ENCODE results near the gene NEAT1.

Gene NEAT1

DNA sequence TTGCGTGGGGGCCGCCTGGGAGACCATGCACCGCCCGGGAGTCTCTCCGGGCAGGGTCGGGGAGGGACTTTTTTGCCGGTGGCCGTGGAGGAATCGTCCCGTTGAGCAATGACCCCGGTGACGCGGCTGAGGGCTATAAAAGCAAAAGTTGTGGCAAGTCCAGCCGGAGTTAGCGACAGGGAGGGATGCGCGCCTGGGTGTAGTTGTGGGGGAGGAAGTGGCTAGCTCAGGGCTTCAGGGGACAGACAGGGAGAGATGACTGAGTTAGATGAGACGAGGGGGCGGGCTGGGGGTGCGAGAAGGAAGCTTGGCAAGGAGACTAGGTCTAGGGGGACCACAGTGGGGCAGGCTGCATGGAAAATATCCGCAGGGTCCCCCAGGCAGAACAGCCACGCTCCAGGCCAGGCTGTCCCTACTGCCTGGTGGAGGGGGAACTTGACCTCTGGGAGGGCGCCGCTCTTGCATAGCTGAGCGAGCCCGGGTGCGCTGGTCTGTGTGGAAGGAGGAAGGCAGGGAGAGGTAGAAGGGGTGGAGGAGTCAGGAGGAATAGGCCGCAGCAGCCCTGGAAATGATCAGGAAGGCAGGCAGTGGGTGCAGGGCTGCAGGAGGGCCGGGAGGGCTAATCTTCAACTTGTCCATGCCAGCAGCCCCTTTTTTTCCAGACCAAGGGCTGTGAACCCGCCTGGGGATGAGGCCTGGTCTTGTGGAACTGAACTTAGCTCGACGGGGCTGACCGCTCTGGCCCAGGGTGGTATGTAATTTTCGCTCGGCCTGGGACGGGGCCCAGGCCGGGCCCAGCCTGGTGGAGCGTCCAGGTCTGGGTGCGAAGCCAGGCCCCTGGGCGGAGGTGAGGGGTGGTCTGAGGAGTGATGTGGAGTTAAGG lies at the start of gene NEAT1:
NEAT1 (plus strand) TSS at position 166 of the 883 bp plus-strand sequence.
- no peak for DNase-seq

DNA sequence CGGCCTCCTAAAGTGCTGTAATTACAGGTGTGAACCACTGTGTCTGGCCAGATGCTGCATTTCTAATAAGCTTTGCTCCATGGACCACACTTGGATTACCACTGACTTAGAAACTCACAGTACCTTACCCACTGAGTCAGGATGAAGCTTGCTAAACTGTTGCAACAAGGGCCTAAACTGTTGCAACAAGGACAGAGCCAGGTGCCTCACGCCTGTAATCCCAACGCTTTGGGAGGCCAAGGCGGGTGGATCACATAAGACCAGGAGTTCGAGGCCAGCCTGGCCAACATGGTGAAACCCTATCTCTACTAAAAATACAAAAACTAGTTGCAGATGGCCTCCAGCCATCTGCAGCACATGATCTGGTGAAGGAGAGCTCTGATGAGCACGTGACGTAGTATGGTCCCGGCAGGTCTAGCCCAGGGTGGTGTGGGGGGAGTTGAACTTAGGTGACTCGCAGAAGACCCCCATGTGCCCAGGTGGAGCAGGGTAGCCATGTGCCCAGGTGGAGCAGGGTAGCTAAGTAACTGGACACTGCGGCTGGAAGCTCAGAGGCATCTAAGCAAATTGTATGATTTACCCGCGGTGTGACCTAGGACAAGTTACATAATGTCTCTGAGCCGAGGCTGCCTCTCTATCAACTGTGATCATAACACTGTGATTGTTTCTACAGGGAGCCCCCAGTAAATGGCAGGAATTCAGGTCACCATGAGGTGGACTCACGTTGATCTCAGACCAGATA lies 48.6 kb upstream of the NEAT1 start:
- no peak for DNase-seq

DNA sequence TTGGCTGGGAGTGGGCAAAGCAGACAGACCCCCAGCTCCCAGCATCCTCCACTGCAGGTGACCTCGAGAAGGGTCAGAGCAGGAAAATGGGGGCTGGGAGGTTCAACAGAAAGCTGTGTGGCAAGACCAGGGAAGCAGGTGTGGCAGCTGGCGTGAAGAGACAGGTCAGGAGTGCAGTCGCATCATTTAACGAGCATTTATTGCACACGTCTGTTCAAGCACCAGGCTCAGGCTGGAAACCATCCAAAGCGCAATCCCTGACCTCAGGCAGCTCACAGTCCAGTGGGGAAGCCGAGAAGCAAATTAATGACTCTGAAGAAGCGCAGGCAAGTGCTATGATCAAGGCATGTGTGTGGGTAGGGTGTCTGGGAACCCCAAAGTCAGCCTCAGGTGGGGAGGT lies 47.6 kb upstream of the NEAT1 start:
- no peak for DNase-seq

DNA sequence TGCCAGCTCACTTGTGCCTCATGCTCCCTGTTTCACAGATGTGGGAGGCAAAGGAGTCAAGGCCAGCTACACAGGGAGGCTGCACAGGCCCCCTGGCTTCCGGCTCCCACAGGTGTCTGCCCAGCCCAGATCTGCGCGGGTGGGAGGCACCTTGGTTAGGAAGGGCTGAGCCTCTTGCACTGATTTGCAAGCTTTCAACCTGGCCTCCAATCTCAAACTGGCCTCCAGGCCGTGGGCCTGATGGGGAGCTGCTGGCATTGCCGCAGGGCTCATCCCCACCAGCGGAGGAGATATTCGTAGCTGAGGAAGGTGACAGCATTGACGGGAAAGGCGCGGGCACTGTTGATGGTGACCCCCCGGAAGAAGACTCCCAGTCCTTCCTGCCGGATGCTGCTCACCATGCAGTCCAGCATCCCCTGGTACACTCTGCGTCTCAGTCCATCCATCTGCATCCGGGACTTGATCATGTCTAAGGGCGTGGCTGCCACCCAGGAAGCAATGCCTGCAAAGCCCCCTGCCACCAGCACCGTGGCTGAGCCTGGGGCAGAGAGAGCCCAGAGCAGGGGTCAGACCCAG lies 46.4 kb upstream of the NEAT1 start:
- DNase-seq: no peak

DNA sequence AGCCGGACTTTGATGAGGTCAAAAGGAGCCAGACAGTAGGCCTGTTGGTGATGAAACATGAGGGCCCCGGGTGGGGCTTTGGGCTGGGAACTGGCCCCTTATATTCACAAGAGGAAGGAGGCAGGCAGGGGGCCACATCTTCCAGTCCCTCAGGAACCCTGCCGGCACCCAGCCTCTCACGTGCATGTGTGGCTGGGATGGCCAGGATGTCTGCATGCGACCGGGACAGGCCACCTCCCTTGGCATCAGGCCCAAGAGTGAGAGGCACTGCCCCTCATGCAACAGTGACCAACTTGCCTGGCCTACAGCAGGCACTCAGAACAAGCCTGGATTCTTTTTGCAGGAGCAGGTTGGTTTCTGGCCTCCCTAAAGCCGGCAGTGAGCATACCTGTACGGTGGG lies 45.6 kb upstream of the NEAT1 start:
- no peak for DNase-seq

DNA sequence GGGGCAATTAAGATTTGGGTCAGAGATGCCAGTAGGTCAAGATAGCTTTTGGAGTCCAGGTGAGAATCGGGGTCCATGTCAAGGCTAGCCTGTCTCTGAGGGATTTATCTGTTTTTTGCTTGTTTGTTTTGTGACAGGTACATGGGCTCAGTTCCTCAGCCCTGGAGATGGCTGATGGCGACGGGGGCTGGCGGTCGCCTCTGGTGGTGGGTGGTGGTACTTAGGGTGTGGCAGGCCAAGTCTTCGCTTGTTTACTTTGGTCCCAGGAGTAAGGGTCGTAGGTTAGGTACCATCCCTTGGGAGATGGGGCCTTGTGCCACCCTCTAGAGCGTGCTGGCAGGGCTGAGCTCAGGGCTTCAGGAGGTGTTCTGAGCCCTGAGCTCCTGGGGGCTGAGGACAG lies 44.8 kb upstream of the NEAT1 start:
- DNase-seq: no peak

DNA sequence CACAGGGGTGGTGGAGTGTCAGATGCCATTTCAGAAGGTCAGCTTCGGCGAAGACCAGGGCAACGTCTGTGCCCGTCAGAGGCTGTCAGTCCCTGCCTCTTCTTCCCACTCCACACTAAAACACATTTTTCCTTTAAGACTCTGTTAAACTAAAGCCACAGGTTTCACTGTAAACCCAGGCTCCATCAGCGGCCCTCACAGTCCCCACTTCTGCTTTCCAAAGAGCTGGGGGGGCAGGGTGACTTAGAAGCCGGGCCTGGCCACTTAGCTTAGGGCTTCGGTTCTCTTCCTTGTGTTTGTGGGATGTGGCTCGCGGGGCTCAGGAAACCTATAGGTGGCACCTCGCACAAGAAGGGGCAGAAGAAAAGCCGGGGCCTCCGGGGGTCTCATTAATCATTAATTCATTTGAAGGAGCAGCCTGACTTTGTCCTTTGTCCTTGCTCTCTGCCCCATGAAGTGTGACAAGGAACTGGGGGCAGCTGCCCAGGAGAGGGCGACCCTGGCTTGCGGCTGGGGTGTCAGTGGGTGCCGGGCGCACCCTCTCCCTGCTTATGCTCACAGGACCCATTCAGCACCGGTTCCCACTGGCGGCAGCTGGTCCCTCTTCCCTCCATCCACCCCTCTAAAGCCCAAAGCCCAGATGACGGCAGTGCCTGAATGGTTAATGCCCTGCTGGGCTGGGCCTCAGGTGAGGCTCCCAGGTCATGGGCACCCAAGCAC lies 44.2 kb upstream of the NEAT1 start:
- DNase-seq: no peak

DNA sequence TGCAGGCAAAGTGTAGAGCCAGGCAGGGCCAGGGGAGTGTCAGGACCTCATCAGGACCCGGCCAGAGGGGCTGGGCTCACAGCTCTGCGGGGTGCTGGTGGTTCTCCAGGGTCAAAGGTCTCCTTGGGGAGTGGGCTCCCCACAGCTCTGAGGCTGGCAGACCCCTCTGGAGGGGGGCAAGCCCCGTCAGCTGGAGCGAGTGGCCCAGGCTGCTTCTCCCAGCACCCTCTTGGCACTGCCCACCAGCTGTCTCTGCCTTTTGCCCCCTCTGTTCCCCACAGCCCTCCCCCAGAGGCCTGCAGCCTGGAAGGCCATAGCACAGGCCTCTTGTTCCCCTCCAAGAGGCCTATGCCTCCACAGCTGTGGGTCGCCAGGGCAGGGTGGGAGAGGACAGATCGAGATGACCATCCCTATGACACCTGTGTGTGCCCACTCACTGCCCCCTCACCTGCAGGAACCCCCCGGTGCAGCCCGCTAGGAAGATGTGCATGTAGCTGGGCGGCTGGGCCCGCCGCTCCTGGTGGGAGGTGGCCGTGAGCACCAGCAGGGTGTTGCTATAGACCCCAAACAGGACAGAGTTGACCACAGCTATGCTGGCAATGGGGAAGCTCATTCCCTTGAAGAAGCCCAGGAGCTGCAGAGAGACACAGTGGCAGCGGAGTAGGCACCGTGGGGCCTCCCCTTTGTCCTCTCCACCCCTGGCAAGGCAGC lies 43.5 kb upstream of the NEAT1 start:
- no peak for DNase-seq

DNA sequence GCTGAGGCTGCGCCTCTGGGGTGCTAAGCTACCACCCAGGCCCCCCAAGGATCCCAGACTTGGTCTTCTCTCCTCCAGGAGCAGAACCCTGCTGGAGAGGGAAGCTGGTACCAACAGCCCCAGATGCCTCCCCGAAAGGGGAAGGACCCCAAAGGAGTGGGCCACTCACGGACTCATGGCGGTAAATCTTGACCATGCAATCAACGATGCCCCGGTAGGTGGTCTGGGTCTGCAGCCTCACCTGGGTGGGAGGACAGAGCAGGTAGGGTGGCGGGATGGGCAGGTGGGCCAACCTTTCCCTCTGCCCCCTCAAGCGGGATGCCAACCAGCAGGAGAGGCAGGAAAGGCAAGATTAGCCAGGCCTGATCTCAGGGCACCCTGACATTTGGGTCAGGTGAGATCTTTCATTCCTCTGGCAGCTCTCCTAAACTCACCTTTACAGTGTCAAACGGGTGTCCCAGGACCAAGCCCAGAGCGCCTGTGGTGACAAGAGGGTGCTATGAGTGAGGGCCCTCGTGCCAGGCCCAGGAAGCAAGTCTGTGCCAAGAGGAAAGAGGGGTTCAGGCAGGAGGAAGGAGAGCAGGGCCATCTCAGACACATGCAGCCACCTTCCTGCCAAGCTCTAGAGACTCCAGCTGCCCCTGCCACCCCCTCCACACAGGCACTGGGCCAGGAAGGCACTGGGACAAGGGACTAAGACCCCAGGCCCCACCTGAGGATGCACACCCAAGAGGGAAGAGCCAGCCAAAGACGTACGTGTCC lies 42.7 kb upstream of the NEAT1 start:
- DNase-seq: no peak

DNA sequence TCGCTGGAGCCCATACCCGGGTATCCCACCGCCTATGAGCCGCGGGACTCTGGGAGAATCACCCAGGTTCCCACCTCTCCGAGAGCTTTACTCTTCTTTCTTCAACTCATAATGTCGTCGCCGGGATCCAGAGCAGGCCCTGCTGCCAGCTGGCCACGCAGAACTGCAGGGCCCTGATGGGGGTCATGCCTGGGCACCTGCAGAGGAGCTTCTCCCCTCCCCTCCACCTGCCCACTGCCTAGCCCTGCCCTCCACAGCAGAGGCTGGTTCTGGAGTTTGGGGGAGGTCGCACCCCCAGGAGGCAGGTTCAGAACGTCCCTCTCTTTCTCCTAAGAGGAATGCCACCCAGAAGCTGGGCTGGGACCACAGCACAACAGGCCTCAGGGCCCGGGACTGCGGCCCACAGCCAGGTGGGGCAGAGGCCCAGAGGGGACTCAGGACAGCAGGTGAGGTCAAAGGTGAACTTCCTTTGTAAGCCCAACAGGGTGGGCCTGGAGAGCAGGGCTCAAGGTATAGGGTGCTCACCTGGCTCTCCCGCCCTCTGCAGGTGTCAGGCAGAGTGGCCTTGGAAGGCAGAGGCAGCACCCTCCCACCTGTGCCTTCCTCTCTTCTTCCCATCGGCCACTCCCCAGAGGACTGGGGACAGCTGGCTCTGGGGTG lies 42.0 kb upstream of the NEAT1 start:
- no peak for DNase-seq

DNA sequence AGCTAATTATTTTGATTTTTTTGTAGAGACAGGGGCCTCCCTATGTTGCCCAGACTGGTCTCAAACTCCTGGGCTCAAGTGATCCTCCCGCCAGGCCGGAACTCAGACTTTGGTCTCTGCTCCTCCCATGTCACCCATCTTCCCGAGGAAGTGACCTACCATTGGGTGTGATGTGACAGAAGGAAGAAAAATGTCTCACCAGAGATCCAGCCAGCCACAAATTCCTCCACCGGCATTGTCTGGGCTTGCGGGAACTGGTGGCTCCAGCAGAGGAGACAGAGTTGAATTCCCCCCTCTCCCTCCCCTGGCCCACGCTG lies 40.9 kb upstream of the NEAT1 start:
- no peak for DNase-seq

DNA sequence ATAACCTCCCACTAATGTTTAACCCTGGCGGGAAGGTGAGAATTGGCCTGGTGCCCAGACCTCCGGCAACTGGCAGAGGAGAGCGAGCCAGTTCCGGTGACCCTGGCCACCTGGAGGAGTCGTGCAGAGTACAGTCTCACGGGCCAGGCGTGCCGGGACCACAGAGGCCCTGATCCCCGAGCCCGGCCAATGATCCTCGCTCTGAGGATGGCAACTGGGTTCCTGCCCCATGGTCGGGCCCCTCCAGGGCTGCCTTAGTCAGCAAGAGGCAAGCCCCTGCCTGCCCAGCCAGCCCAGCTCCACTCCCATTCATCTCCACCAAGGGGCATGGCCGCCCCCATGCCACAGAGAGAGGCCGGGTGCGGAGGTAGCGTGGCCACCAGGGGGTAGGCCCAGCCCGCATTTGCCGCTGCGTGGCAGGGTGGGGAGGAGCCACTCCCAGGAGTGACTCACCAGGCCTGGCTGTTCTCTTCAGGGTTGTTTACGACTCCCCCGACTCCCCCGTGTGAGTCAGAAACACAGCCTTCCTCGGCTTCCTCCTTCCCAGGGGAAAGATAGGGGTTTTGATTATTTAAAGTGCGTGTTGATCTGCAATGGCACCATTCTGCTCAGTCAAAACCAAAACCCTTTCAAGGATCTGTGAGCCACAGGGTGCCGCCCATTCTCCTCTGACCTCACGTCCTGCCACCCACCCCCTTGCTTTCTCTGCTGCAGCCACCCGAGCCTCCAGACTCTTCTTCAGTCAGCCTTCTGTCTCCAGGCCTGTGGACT lies 40.4 kb upstream of the NEAT1 start, which contains the start of gene SLC25A45:
SLC25A45 (minus strand) TSS at position 614 of the 771 bp plus-strand sequence. CDS start 695 bp downstream, outside the sequence.
- DNase-seq: no peak

DNA sequence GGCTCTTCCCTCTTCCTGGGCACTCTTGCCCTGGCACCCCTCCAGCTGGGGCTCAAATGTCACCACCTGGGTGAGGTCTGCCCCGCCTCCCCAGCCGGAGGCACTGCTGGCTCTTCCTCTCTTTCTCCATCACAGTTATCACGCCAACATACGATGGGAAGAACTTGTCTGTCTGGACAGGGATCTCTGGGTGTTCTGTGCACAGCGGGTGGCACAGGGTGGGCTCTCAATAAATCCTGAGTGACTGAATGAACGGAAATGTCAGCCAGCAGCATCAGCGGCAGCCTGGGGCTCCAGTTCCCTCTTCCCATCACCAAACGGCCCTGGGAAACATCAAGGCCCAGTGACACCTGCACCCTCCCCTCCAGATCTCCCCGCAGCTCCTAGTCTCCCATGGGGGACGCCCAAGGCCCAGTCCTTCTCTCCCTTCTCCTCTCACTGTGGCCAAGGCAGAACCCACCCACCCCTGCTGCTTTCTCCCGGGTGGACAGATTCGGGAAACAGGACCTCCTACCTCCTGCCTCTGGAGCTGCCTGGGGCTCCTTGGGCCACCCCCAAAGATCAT lies 39.7 kb upstream of the NEAT1 start:
- no peak for DNase-seq

DNA sequence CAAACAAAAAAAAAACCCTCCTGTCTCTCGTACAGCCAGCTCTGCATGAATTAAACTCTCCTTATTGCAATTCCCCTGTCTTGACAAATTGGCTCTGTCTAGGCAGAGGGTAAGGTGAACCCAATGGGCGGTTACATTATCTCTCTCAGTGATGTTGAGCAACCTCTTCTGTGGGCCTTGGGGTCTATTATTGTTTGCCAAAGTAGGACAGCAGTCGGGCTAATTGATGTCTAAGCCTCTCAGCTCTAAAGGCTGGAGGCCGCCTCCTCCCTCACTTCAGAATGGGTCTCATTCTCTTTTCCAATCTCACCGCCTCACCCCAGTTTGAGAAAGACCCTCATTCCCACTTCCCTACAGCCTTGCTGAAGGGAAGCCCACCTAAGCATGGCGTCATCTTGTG lies 38.8 kb upstream of the NEAT1 start:
- no peak for DNase-seq

DNA sequence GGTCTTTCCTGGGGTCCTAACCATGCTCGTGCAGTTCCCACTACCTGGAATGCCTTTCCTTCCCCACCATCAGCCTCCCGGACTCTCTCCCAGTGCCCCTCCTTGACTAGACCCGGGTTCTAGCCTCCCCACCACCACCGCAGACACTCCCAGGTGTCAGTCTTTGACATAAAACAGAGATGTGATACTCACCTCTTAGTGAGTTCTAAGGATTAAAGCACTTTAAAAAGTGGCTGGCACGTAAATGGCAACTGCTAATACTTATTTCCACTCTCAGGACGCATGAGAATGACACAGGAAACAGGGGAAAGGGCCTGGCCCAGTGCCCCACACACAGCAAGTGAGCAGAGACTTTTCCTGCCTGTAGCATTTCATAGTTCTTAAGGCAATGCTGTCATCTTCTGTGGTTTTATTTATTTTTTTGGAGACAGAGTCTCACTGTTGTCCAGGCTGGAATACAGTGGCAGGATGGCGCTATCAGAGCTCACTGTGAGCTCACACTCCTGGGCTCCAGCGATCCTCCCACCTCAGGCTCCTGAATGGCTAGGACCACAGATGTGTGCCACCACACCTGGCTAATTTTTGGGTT lies 38.2 kb upstream of the NEAT1 start:
- no peak for DNase-seq

DNA sequence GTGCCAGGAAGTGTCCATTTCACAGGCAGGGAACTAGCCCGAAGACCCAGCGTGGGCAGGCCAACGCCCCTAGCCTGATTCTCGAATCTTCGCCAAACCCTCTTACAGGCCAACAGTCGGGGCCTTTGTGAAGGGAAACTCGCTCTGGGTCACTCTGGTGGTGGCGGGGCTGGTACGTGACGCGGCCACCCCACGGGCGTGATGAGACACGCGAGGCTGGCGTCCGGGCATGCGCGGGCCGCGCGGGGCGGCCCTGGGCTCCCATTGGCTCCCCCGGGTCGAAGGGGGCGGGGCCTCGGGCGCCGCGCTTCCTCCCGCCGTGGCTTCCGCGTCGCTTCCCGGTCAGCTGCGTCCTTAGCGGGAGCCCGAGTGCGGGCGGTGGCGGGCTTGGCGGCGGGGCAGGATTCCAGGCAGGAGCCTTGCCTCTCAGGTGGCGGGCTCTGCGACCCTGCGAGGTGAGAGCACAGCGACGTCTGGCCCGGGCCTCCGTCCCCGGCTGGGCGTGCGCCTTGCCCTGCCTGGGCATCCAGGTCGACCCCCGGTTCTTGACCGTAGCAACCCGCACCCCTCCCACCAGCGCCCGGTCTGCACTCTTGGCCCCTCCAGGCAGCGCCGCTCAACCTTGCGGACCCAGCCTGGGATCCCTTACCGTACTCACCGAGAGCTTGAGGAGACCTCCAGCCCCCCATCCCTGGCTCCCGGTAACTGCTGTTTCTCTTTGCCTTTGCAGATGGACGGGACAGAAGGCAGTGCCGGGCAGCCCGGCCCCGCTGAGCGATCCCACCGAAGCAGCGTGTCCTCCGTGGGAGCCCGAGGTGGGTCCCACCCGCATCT lies 36.1 kb upstream of the NEAT1 start, which contains the start of gene FRMD8:
FRMD8 (plus strand) TSS at position 331 of the 834 bp plus-strand sequence; CDS start at position 731, 400 bp downstream.
- DNase-seq: peak; percentile 13

DNA sequence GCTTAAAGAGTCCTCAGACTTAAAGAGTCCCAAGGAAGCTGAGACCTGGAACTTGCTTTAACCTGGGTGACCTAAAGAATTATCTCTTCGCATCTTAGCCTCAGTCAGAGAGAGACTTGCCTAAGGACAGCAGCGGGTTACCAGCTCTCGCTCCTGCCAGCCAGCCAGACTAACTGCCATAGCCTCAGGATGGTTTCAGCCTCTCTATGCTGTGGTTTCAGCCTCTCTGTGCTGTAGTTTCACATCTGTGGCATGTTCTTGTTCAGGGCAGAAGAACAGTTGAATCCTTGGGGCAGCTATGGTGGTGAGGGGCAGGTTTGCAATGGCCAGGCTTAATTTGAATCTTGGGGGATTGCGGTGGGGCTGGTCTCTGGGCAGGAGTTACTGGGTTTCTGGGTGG lies 33.9 kb upstream of the NEAT1 start:
- DNase-seq: no peak

DNA sequence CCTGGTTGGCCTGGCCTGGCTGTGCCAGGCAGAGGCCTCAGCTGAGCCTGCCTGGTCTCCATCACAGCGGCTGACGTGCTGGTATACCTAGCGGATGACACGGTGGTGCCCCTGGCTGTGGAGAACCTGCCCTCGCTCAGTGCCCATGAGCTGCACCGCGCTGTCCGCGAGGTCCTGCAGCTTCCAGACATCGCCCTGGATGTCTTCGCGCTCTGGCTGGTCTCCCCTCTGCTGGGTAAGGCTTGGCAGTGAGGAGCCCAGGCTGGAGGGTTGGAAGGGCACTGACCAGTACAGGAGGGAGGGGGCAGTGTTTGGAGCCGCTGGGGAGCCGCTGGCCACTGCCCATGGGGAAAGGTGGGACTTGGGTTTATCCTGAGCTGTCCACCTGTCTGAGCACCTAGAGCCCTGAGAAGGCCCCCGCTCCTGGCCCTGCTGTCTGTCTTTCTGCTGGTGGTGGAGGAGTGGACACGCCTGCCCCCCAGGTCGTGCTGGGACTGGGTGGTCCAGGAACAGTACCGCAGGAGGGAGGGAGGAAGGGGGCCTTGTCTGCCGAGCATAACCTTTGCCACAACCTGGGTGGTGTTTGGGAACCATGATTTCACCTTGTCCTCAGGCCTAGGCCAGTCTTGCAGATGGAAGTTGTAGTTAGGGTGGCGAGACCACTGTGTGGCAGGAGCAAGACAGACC lies 33.2 kb upstream of the NEAT1 start:
- DNase-seq: no peak
